Ecto neural progenitor cell (in vitro differentiated cells): ENCODE data around the gene RDX.
"Not testable (repeated sequence)": the region's sequence is repeated elsewhere in the genome, so short reads cannot be mapped to it uniquely, and the experiment has no call there.

Experiments
- DNase-seq: peaks from one replicate; pipeline ENCODE4 v3.0.0-alpha.2; 2018; ENCODE audit warnings: low spot score

RDX gene

GRCh38 chr11:110305169-110306018 lies 9.0 kb upstream of the RDX start:
- no peak for DNase-seq

- DNase-seq, result no peak
Measured at GRCh38 chr11:110303414-110303826, 7.0 kb upstream of the RDX start.

GRCh38 chr11:110301577-110301976 lies 5.2 kb upstream of the RDX start:
- DNase-seq, result no peak

DNA sequence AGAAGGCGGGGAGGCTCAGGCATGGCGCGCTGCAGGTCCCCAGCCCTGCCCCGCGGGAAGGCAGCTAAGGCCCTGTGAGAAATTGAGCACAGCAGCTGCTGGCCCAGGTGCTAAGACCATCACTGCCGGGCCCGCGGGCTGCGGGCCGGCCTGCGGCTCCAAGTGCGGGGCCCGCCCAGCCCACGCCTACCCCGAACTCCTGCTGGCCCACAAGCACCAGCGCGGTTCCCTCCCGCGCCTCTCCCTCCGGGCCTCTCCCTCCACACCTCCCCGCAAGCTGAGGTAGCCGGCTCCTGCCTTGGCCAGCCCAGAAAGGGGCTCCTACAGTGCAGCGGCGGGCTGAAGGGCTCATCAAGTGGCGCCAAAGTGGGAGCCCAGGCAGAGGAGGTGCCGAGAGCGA lies 4.6 kb upstream of the RDX start:
- no peak for DNase-seq

DNA sequence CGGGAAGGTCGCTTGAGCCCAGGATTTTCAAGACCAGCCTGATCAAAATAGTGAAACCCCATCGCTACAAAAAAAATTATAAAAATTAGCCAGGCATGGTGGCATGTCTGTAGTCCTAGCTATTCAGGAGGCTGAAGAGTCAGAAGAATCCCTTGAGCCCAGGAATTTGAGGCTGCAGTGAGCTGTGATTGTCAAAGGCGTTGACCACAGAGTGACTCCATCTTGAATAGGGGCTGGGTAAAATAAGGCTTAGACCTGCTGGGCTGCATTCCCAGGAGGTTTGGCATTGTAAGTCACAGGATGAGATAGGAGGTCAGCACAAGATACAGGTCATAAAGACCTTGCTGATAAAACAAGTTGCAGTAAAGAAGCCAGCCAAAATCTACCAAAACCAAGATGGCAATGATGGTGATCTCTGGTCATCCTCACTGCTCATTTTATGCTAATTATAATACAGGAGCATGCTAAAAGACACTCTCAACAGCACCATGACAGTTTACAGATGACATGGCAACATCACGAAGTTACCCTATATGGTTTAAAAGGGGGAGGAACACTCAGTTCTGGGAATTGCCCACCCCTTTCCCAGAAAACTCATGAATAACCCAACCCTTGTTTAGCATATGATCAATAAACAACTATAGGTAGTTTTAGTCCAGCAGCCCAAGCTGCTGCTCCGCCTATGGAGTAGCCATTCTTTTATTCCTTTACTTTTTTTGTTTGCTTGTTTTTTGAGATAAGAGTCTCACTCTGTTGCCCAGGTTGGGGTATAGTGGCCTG lies 2.8 kb upstream of the RDX start:
- no peak for DNase-seq

DNA sequence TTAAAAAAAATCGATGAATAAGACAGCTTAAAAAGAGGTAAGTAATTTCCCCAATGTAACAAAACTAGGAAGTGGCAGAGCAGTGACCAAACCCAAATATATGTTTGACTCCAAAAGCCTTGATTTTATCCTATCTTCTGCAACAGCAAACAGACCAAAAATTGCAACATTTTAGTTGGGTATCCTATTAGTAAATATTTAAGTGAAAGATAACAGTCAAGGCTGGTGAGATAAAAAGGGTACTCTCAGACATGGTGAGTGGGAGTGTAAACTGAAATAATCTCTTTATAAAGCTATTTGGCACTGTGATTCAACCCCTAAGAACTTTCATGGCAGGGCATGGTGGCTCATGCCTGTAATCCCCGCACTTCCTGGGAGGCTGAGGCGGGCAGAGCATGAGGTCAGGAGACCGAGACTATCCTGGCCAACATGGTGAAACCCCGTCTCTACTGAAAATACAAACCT lies 1.9 kb upstream of the RDX start:
- DNase-seq, result no peak

GRCh38 chr11:110297726-110298300 lies 1.4 kb upstream of the RDX start:
- DNase-seq, result no peak

- DNase-seq, result no peak
Measured at GRCh38 chr11:110297076-110297725, 787 bp upstream of the RDX start.

DNA sequence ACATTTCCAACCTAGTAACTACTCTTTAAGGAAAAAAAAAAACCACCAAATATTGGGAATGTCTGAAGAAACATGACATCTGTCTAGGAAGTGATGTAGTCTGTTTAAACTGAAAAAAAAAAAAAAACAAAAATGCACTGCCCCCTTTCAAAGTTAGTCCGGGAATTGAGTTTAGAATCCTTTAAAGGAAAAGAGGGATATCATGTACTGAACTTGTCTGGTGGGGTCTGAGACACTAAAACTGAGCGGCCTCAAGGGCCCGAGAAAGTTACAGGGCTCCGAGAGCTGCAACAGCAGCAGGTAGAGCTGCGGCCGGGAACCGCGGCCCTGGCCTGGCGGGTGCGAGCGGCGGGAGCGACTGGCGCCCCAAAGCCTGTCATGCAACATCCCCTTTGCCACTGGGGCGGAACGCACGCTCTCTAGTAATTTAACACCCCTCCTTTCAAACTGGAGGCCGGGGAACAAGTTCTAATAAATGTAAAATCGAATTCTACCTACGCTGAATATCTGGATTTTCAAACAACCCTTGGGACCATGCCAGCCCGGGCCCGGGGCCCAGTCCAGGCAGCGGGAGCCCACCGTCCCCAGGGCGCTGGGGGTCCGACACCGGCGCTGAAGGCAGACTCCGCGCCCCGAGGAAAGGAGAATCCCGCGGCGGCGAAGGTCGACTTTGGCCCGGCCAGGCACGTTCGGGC lies 736 bp downstream of the RDX start:
- DNase-seq, result peak; percentile 70

DNA sequence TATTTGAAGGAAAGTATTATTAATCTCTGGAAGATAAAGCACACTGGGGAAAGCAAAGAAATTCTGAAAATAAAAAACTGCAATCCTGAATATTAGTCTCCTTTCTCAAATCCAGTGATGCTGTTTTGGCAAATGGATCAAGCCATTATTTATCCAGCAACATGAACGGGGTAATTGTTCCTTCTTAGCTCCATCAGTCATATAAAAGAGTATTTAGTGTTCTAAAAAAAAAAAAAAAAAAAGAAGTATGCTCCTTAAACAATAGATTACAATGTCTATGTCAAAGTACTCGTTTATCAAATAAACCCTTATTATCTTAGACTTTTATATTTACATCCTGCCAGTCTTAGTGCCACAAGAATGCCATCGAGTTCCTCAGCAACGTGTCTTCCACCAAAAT lies 1.3 kb downstream of the RDX start:
- DNase-seq, result no peak

DNA sequence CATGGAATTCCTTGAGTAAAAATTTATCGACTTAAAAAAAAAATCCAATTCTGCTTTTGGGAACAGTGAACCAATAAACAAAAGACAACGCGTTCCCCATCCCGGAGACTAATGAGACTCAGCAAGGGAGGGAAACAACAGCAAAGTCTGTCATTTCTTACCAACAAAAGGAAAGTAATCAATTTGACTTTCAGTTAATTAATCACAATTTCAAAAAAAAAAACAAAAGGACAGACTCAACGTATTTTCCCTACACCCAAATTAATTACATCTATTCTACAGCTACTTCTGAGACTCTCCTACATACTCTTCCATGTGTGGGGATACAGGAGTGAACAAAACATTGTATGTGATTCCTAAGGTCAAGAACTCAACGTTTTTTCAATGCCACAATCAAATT lies 1.9 kb downstream of the RDX start:
- no peak for DNase-seq

DNA sequence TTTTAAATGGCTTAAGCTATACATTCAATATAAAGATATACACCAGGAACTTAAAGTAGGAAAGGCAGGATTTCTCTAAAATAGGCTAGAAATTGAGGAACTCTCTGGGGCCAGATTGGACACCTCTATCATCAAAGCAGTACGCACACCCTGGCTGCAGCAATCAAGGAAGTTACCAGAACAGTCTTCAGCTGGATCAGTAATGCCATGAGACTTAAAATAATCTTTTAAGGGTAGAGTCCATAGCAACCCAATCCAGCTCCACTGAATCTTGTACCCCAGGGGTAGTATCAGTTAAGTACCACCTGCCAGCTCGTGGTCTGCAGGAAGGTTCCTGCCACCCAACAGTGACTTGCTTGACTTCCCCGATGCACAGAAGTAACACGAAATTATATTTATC lies 3.0 kb downstream of the RDX start:
- no peak for DNase-seq

DNA sequence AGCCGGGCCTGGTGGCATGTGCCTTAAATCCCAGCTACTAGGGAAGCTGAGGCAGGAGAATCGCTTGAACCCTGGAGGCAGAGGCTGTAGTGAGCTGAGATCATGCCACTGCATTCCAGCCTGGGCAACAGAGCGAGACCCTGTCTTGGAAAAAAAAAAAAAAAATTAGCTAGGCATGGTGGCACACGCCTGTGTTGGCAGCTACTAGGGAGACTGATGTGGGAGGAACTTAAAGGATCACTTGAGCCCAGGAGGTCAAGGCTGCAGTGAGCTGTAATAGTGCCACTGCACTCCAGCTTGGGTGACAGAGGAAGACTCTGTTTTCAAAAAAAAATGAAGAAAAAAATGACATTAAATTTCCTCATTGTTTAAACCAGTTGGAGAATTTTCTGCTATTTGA lies 4.3 kb downstream of the RDX start:
- not testable (repeated sequence) for DNase-seq

DNA sequence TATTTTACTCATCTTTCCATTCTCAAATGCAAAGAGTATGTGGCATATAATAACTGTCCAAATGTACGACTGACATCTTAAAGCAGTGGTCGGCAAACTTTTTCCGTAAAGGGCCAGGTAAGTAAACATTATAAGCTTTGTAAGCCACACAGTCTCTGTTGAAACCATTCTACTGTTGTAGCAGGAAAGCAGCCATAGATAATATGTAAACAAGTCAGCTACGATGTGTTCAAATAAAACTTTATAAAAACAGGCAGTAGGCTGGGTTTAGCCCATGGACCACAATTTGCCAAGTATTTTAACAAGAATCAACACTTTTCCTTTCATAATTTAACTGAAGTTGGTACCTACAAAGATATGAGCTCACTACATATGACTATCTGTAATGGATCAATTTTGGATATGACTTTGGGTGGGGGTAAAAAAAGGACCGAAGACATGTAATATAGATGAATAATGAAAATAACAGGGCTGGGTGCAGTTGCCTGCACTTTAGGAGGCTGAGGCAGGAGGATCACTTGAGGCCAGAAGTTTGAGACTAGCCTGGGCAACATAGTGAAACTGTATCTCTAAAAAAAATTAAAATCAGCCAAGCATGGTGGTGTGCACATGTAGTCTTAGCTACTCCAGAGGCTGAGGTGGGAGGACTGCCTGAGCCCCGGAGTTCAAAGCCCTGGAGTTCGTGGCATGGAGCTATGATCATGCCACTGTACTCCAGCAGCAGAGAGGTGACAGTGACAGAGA lies 5.7 kb downstream of the RDX start:
- no peak for DNase-seq

DNA sequence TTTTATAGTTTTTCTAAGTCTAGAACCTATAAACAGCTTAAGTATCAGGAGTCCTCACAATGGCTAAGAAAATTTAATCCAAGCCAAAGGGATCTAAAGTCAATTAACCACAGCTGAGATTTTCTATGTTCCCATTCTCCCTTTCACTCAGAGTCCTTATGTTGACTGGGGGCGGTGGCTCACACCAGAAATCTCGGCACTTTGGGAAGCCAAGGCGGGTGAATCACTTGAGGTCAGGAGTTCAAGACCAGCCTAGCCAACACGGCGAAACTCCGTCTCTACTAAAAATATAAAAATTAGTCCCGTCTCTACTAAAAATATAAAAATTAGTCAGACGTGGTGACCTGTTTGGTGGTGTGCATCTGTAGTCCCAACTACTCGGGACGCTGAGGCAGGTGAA lies 6.9 kb downstream of the RDX start:
- DNase-seq, result no peak

DNA sequence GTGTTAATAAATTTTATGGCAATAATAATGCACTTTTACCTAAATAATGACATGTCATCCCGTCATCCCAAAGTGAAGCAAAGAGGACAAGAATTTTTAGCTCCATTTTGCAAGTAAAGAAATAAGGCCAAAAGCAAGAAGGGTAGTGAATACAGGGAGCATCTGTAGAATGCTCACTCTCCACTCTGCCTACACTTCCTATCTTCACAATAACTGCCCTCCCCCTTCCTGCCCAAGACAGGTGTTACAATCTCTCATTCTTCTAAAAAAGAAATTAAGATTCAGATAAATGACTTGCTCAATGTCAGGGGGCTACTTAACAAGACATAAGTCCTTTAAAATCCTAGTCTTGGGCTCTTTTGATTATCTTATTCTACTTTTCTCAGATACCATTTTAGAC lies 8.9 kb downstream of the RDX start:
- no peak for DNase-seq

GRCh38 chr11:110286298-110287040 lies 9.9 kb downstream of the RDX start:
- no peak for DNase-seq

- no peak for DNase-seq
Measured at GRCh38 chr11:110283862-110284261, 12.6 kb downstream of the RDX start.

GRCh38 chr11:110280595-110280994 lies 15.8 kb downstream of the RDX start:
- DNase-seq, result not testable (repeated sequence)

DNA sequence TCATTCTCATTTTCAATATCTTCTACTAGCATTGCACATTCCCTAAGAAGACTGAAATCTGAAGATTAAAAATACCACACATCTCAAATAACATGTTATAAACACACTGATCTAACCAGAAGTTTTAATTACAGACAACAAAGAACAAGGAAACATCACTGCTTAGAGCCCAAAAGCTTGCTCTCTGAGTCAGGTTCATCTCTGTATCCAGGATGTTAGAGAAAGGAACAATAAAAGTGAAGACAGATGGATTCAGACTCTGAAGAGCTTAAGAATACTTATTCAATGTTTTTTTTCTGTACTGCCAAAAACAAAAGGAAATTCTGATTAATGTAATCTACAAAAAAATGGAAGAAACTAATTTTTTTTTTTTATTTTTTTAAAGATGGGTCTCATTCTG lies 16.5 kb downstream of the RDX start:
- DNase-seq, result no peak
